Glutamatergic neuron (in vitro differentiated cells): Measurements from ENCODE around the gene EPSTI1. TPM values are rescaled to one million over a fixed set of nuclear protein-coding genes. Genes with fewer than 3 reads are reported as not detected.

Experiments used
- DNase-seq: peaks from one replicate; pipeline ENCODE4 v3.0.0; 2022
- H3K27ac Mint-ChIP-seq: one replicate; pipeline ENCODE4 v1.8.0; 2020; ENCODE audit warnings: mild to moderate bottlenecking, mixed read lengths, inconsistent platforms; ENCODE audit not compliant: unreplicated experiment
- H3K27me3 Mint-ChIP-seq: one replicate; pipeline ENCODE4 v1.8.0; 2020; ENCODE audit warnings: mild to moderate bottlenecking, moderate library complexity, mixed read lengths, inconsistent platforms; ENCODE audit not compliant: unreplicated experiment
- H3K36me3 Mint-ChIP-seq: one replicate; pipeline ENCODE4 v1.8.0; 2020; ENCODE audit warnings: mild to moderate bottlenecking, mixed read lengths, inconsistent platforms; ENCODE audit not compliant: unreplicated experiment
- H3K4me1 Mint-ChIP-seq: one replicate; pipeline ENCODE4 v1.8.0; 2020; ENCODE audit warnings: mild to moderate bottlenecking, low read depth, mixed read lengths, inconsistent platforms; ENCODE audit not compliant: unreplicated experiment
- H3K4me3 Mint-ChIP-seq: one replicate; pipeline ENCODE4 v1.8.0; 2020; ENCODE audit warnings: mild to moderate bottlenecking, mixed read lengths, inconsistent platforms; ENCODE audit not compliant: unreplicated experiment
- H3K9me3 Mint-ChIP-seq: one replicate; pipeline ENCODE4 v1.8.0; 2020; ENCODE audit warnings: mild to moderate bottlenecking, moderate library complexity, mixed read lengths, inconsistent platforms; ENCODE audit not compliant: unreplicated experiment
- CTCF ChIP-seq: fragments of 200-600 bp; sonication (generic); IDR thresholded peaks from one replicate; pipeline ENCODE4 v1.5.0; 2021; ENCODE audit not compliant: partially characterized antibody, unreplicated experiment
- total RNA-seq: library from RNA; stranded (reverse); fragmentation: NEBNext Ultra II Directional; extraction: Animal tissue kit (Norgen Biotek cat#: 25700); gene quantifications from one replicate; pipeline ENCODE4 v1.2.1, GENCODE V29; 2021; ENCODE audit not compliant: unreplicated experiment

EPSTI1 gene
- total RNA-seq, 1 donor from 2014 or later = not detected

GRCh38 chr13:42984026-42984425 is 8.0 kb downstream of the EPSTI1 start:
- Mint-ChIP-seq H3K27me3 (peaks cover 3% of the 10 kb centered on the region), H3K4me3 (no peak overlapping the region), H3K4me1 (no peaks in the 10 kb centered on the region), H3K9me3 (no peaks in the 10 kb centered on the region), H3K36me3 (no peaks in the 10 kb centered on the region), H3K27ac (no peak overlapping the region)
- TF ChIP-seq CTCF = no peak
- DNase-seq = no peak

- no peak for DNase-seq
- H3K36me3 Mint-ChIP-seq = no peaks in the 10 kb centered on the region
- H3K9me3 Mint-ChIP-seq = no peaks in the 10 kb centered on the region
- no peak overlapping the region for H3K4me3 Mint-ChIP-seq
- no peak for TF ChIP-seq CTCF
- no peak overlapping the region for H3K27ac Mint-ChIP-seq
- H3K4me1 Mint-ChIP-seq = no peaks in the 10 kb centered on the region
- peaks cover 3% of the 10 kb centered on the region for H3K27me3 Mint-ChIP-seq
Measured at GRCh38 chr13:42981853-42982252, 10.2 kb downstream of the EPSTI1 start.

- no peaks in the 10 kb centered on the region for H3K4me1 Mint-ChIP-seq
- H3K27ac Mint-ChIP-seq = no peak overlapping the region
- no peak for TF ChIP-seq CTCF
- DNase-seq = no peak
- H3K4me3 Mint-ChIP-seq = no peak overlapping the region
- no peaks in the 10 kb centered on the region for H3K9me3 Mint-ChIP-seq
- peaks cover 3% of the 10 kb centered on the region for H3K27me3 Mint-ChIP-seq
- H3K36me3 Mint-ChIP-seq = no peaks in the 10 kb centered on the region
Measured at GRCh38 chr13:42981317-42981716, 10.7 kb downstream of the EPSTI1 start.

- no peak for DNase-seq
- H3K27me3 Mint-ChIP-seq = no peaks in the 10 kb centered on the region
- no peaks in the 10 kb centered on the region for H3K9me3 Mint-ChIP-seq
- no peaks in the 10 kb centered on the region for H3K4me1 Mint-ChIP-seq
- no peak overlapping the region for H3K27ac Mint-ChIP-seq
- no peak for TF ChIP-seq CTCF
- no peak overlapping the region for H3K4me3 Mint-ChIP-seq
- no peaks in the 10 kb centered on the region for H3K36me3 Mint-ChIP-seq
Measured at GRCh38 chr13:42977219-42977659, 14.8 kb downstream of the EPSTI1 start.

- no peaks in the 10 kb centered on the region for H3K27me3 Mint-ChIP-seq
- no peak overlapping the region for H3K27ac Mint-ChIP-seq
- TF ChIP-seq CTCF = no peak
- H3K4me1 Mint-ChIP-seq = peaks cover 2% of the 10 kb centered on the region
- DNase-seq = no peak
- no peaks in the 10 kb centered on the region for H3K9me3 Mint-ChIP-seq
- H3K4me3 Mint-ChIP-seq = no peak overlapping the region
- no peaks in the 10 kb centered on the region for H3K36me3 Mint-ChIP-seq
Measured at GRCh38 chr13:42976066-42976465, 16.0 kb downstream of the EPSTI1 start.
